AG04450 (cell line): ENCODE results near the gene HIVEP2. TPM values are rescaled to one million over a fixed set of nuclear protein-coding genes. Genes with fewer than 3 reads are reported as not detected.

Source experiments
- CTCF ChIA-PET: fragments of 300-600, 350-600 bp; formaldehyde crosslinking; extraction: SDS; loops from one replicate; lab custom pipeline; 2022; ENCODE audit warnings: antibody characterized with exemption, inconsistent platforms; lab: Charles Lee
- POLR2A ChIA-PET: fragments of 350-600 bp; formaldehyde crosslinking; extraction: SDS; loops from one replicate; lab custom pipeline; 2021; ENCODE audit warnings: antibody characterized with exemption, inconsistent platforms; lab: Yijun Ruan, JAX
- DNase-seq: peaks from one replicate; pipeline ENCODE4 v3.0.0-alpha.2; 2011; ENCODE audit warnings: low read depth, low spot score
- H3K27ac ChIP-seq: one replicate; pipeline ENCODE4 v1.5.1; 2012; ENCODE audit warnings: low read depth, low read length, control low read depth
- H3K27me3 ChIP-seq: one replicate; pipeline ENCODE4 v1.6.0; 2012; ENCODE audit warnings: low read length; ENCODE audit not compliant: control insufficient read depth, insufficient read depth
- H3K4me3 ChIP-seq: 2 replicates; pipeline ENCODE4 v1.5.1; 2011; ENCODE audit warnings: mild to moderate bottlenecking, low read depth, low read length, control low read depth
- H3K9me3 ChIP-seq: 2 replicates; pipeline ENCODE4 v1.5.1; 2012; ENCODE audit warnings: low read length; ENCODE audit not compliant: control insufficient read depth, insufficient read depth
- polyA plus RNA-seq: library from polyadenylated mRNA; depleted of rRNA; stranded (reverse); fragments of >200 nt; gene quantifications from 2 replicates; pipeline ENCODE4 v1.2.3, GENCODE V29; 2011
- TF ChIP-seq, protein P1 (sequence below): IDR thresholded peaks from 2 replicates; pipeline ENCODE4 v1.5.1; 2011; ENCODE audit warnings: low read depth, low read length, control low read depth, inconsistent platforms

The HIVEP2 gene
- polyA plus RNA-seq, 1 experiment = 4.9 TPM

DNA sequence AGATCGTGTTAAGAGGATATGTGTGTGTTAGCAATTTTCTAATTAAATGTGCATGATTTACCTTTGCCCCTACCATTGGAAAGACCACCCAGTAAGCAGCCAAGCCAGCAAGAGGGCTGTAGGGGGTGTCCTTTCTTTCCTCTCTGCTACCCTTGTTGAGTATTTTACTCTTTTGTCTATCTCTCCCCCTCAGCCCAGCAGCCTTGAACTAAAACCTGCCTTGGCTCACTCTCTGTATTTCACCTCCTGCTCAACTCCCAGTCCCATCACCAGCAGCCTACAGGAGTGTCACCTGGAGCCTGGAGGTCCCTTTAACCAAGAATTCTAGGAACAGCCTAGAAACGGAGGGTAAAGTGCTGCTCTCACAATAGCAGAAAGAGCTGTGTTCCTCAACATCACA lies 81.0 kb downstream of the HIVEP2 start:
- POLR2A ChIA-PET = no interaction called here
- H3K27ac ChIP-seq = no peak overlapping the region
- CTCF ChIA-PET = interaction anchor here (1.3 kb wide), 1 partner anchor 389 kb away, joined by 3 read pairs; no protein-coding TSS in a partner anchor
- no peaks in the 10 kb centered on the region for H3K27me3 ChIP-seq
- H3K4me3 ChIP-seq = no peak overlapping the region
- no peak for DNase-seq
- H3K9me3 ChIP-seq = no peaks in the 10 kb centered on the region
- TF ChIP-seq, protein P1, sequence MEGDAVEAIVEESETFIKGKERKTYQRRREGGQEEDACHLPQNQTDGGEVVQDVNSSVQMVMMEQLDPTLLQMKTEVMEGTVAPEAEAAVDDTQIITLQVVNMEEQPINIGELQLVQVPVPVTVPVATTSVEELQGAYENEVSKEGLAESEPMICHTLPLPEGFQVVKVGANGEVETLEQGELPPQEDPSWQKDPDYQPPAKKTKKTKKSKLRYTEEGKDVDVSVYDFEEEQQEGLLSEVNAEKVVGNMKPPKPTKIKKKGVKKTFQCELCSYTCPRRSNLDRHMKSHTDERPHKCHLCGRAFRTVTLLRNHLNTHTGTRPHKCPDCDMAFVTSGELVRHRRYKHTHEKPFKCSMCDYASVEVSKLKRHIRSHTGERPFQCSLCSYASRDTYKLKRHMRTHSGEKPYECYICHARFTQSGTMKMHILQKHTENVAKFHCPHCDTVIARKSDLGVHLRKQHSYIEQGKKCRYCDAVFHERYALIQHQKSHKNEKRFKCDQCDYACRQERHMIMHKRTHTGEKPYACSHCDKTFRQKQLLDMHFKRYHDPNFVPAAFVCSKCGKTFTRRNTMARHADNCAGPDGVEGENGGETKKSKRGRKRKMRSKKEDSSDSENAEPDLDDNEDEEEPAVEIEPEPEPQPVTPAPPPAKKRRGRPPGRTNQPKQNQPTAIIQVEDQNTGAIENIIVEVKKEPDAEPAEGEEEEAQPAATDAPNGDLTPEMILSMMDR = no peak

DNA sequence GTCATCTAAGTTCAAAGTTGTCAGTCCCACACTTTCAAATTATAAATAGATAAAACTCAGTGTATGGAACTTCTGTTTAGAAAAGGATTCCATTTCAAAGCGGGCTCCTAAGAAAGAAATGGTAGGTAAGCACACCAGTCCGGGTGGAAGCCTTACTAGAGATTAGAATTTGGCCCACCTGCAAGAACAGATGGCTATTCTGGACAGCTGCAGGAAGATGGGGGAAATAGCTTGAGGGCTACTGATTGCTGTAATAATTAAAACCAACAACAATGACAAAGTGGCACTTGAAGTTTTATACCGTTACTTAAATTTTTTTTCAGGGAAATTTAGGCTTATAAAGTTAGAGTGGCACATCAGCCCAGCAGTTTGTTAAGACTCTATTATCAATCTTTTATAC lies 83.3 kb downstream of the HIVEP2 start:
- ChIA-PET CTCF (no interaction called here), POLR2A (no interaction called here)
- Histone ChIP-seq H3K9me3 (no peaks in the 10 kb centered on the region), H3K4me3 (no peak overlapping the region), H3K27me3 (no peaks in the 10 kb centered on the region), H3K27ac (no peak overlapping the region)
- no peak for DNase-seq
- TF ChIP-seq, protein P1 = no peak

DNA sequence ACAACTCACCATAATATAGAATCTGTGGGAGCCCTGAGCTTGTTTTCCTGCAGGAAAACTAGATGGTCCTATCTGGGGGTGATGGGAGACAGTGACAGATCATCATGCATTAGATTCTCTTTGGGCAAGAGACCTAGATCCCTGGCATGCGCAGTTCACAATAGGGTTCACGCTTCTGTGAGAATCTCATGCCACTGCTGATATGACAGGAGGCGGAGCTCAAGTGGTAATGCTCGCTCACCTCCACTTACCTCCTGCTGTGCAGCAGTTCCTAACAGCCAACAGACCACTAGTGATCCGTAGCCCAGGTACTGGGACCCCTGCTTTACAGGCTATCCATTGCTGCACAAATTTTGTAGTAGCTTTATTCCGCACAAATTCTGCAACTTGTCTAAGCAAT lies 84.5 kb downstream of the HIVEP2 start:
- TF ChIP-seq, protein P1 = no peak
- H3K27me3 ChIP-seq = no peaks in the 10 kb centered on the region
- POLR2A ChIA-PET = no interaction called here
- no peak for DNase-seq
- H3K9me3 ChIP-seq = no peaks in the 10 kb centered on the region
- CTCF ChIA-PET = no interaction called here
- H3K27ac ChIP-seq = no peak overlapping the region
- H3K4me3 ChIP-seq = no peak overlapping the region

DNA sequence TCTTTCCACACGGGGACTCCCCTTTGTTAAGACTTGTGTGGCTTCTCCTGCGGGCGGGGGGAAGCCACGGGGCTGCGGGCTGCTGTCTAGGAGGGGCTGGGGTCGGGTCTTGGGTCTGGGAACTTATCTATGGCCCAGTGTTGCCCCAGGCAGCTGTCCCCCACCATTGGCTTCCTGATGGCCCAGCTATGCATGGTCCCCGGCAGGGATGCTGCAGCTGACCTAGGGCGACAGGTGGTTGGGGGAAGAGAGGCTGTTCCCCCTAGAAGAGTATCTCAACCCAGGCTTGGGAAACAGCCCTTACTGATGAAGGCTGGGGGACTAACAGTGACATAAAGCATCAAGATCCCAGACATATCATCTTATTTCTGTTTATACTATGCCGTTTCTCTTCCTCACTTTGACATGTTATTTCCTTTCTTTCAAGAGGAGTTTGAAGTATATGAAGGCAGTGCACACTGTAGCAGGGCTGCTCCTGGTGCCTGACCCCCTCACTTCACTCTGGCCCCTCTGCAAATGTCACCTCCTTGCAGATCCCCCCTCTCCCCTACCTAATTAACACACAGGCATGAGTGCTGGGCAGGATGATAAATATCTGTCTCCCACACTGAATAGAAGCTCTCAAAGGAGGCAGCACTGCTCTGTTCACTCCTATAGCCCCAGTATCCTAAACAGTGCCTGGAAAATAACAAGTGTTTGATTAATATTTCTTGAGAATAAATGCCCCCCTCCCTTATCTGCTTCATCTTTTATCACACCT lies 87.0 kb downstream of the HIVEP2 start:
- H3K9me3 ChIP-seq = no peaks in the 10 kb centered on the region
- H3K27ac ChIP-seq = no peak overlapping the region
- POLR2A ChIA-PET = no interaction called here
- DNase-seq = no peak
- CTCF ChIA-PET = no interaction called here
- TF ChIP-seq, protein P1 = no peak
- H3K4me3 ChIP-seq = no peak overlapping the region
- no peaks in the 10 kb centered on the region for H3K27me3 ChIP-seq

DNA sequence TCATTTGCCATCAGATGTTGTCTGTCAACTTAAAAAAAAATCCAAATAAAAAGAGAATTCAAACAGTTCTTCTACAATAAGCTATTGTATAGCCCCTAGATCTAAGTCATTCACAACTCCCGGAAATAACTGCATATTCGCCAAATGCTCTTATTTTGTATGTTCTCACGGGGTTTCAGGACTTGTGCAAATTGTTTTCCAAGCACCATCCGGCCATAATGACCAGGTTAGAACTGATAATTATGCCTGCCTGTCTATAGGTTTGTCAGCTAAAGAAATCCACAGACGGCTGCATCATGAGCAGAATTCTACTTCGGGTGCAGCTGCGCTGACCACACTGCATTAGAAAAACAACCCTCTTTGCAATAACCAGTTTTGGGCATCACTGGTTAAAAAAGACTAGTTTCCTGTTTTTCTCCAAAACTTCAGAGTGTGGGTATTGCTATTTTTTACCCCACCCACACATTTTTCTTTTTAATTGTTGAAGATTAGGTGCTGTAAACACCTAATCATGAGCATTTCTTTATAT lies 87.7 kb downstream of the HIVEP2 start:
- Histone ChIP-seq H3K9me3 (no peaks in the 10 kb centered on the region), H3K27ac (no peak overlapping the region), H3K27me3 (no peaks in the 10 kb centered on the region), H3K4me3 (no peak overlapping the region)
- ChIA-PET POLR2A (no interaction called here), CTCF (no interaction called here)
- DNase-seq = no peak
- TF ChIP-seq, protein P1 = no peak
